Neural progenitor cell (in vitro differentiated cells): ENCODE measurements around the gene PLOD1.

ENCODE experiments used
- CTCF ChIP-seq: fragments of 200-600 bp; sonication (generic); IDR thresholded peaks from 2 replicates; pipeline ENCODE4 v1.5.1; 2017; ENCODE audit warnings: antibody characterized with exemption, mild to moderate bottlenecking
- EZH2phosphoT487 ChIP-seq: fragments of 200-600 bp; sonication (generic); IDR thresholded peaks from 2 replicates; pipeline ENCODE4 v1.6.1; 2017; ENCODE audit warnings: antibody characterized with exemption

- TF ChIP-seq CTCF (no peak), EZH2phosphoT487 (no peak)
Observed at GRCh38 chr1:11924334-11925195, 10.0 kb upstream of the PLOD1 start.
